ENCODE measurements around the gene P2RX7.
"Not testable (repeated sequence)": the region's sequence is repeated elsewhere in the genome, so short reads cannot be mapped to it uniquely, and the experiment has no call there.

The P2RX7 gene

DNA sequence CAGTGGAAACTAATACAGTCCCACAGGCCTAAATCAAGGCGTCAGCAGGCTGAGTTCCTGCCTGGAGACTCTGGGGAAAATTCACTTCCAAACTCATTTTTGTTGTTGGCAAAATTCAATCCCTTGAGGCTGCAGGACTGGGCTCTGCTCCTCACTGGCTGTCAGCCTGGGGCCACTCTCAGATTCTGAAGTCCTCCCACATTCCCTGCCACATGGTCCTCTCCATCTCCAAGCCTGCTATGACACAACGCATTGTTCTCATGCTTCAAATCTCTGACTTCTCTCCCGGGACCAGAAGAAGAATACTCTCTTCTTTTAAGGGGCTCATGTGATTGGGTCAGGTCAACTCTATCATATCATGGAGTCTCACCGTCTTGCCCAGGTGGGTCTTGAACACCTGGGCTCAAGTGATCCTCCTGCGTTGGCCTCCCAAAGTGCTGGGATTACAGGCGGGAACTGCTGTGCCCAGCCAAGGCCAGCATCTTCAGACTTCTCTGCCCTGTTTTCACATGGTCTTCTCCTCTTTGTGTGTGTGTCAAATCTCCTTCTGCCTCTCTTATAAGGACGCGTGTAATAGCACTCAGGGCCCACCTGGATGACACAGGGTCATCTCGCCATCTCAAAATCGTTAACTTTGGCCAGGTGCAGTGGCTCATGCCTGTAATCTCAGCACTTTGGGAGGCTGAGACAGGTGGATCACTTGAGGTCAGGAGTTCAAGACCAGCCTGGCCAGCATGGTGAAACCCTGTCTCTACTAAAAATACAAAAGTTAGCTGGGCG lies 9.7 kb downstream of the P2RX7 start:
- Histone ChIP-seq H3K4me1 (ENCODE audit: control insufficient read depth, insufficient read depth, low read length) (no peaks in the 10 kb centered on the region), H3K27me3 (ENCODE audit: control insufficient read depth, insufficient read depth, low read length) (no peaks in the 10 kb centered on the region), H3K9ac (ENCODE audit: low read depth, low read length) (no peak overlapping the region), H3K4me2 (ENCODE audit: low read length) (no peak overlapping the region), H3K36me3 (ENCODE audit: insufficient read depth, low read length) (no peaks in the 10 kb centered on the region), H3K9me3 (replicated peaks; ENCODE audit: low read length) (no peaks in the 10 kb centered on the region), H3K4me3 (ENCODE audit: low read length) (no peak overlapping the region)

DNA sequence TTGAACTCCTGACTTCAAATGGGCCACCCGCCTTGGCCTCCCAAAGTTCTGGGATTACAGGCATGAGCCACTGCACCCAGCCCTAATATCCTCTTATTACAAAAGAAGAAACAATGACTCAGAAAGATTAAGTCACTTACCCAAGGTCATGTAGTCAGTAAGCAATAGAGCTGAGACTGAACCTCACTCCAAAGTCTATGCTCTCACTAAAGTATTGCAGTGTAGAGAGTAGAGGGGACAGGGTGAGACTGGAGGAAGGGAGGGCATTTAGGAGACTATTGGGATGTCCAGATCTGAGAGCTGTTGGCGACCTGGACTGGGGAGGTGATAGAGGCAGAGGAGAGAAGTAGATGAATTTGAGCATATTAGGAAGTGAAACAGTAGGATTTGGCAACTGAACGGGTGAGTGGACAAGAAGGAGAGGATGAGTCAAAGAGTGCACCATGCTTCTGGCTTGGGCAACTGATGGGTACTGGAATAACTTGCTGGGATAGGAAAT lies 11.8 kb downstream of the P2RX7 start:
- Histone ChIP-seq H3K9me3 (replicated peaks; ENCODE audit: low read length) (no peaks in the 10 kb centered on the region), H3K9ac (ENCODE audit: low read depth, low read length) (no peak overlapping the region), H3K27me3 (ENCODE audit: control insufficient read depth, insufficient read depth, low read length) (no peaks in the 10 kb centered on the region), H3K4me3 (ENCODE audit: low read length) (no peak overlapping the region), H3K4me2 (ENCODE audit: low read length) (no peak overlapping the region), H3K36me3 (ENCODE audit: insufficient read depth, low read length) (no peaks in the 10 kb centered on the region), H3K4me1 (ENCODE audit: control insufficient read depth, insufficient read depth, low read length) (no peaks in the 10 kb centered on the region)

GRCh38 chr12:121145221-121145620 lies 12.5 kb downstream of the P2RX7 start:
- H3K4me1 ChIP-seq (ENCODE audit: control insufficient read depth, insufficient read depth, low read length) = no peaks in the 10 kb centered on the region
- no peak overlapping the region for H3K4me2 ChIP-seq (ENCODE audit: low read length)
- no peaks in the 10 kb centered on the region for H3K27me3 ChIP-seq (ENCODE audit: control insufficient read depth, insufficient read depth, low read length)
- H3K9ac ChIP-seq (ENCODE audit: low read depth, low read length) = no peak overlapping the region
- no peaks in the 10 kb centered on the region for H3K36me3 ChIP-seq (ENCODE audit: insufficient read depth, low read length)
- no peak overlapping the region for H3K4me3 ChIP-seq (ENCODE audit: low read length)
- H3K9me3 ChIP-seq (replicated peaks; ENCODE audit: low read length) = no peaks in the 10 kb centered on the region

- not testable (repeated sequence) for H3K36me3 ChIP-seq (ENCODE audit: insufficient read depth, low read length); H3K4me1 ChIP-seq (ENCODE audit: control insufficient read depth, insufficient read depth, low read length); H3K4me3 ChIP-seq (ENCODE audit: low read length); H3K4me2 ChIP-seq (ENCODE audit: low read length); H3K27me3 ChIP-seq (ENCODE audit: control insufficient read depth, insufficient read depth, low read length); H3K9me3 ChIP-seq (replicated peaks; ENCODE audit: low read length); H3K9ac ChIP-seq (ENCODE audit: low read depth, low read length)
These were observed 16.6 kb downstream of the P2RX7 start for GRCh38 chr12:121149289-121149688.

- peaks cover 39% of the 10 kb centered on the region for H3K27me3 ChIP-seq (ENCODE audit: control insufficient read depth, insufficient read depth, low read length)
- no peaks in the 10 kb centered on the region for H3K9me3 ChIP-seq (replicated peaks; ENCODE audit: low read length)
- no peaks in the 10 kb centered on the region for H3K36me3 ChIP-seq (ENCODE audit: insufficient read depth, low read length)
- H3K9ac ChIP-seq (ENCODE audit: low read depth, low read length) = no peak overlapping the region
- no peak overlapping the region for H3K4me2 ChIP-seq (ENCODE audit: low read length)
- no peaks in the 10 kb centered on the region for H3K4me1 ChIP-seq (ENCODE audit: control insufficient read depth, insufficient read depth, low read length)
- H3K4me3 ChIP-seq (ENCODE audit: low read length) = no peak overlapping the region
These were observed 22.2 kb downstream of the P2RX7 start for GRCh38 chr12:121154793-121155375.

GRCh38 chr12:121156365-121156764 lies 23.7 kb downstream of the P2RX7 start:
- no peak overlapping the region for H3K9ac ChIP-seq (ENCODE audit: low read depth, low read length)
- H3K36me3 ChIP-seq (ENCODE audit: insufficient read depth, low read length) = no peaks in the 10 kb centered on the region
- H3K27me3 ChIP-seq (ENCODE audit: control insufficient read depth, insufficient read depth, low read length) = peaks cover 43% of the 10 kb centered on the region
- H3K4me3 ChIP-seq (ENCODE audit: low read length) = no peak overlapping the region
- no peaks in the 10 kb centered on the region for H3K9me3 ChIP-seq (replicated peaks; ENCODE audit: low read length)
- no peak overlapping the region for H3K4me2 ChIP-seq (ENCODE audit: low read length)
- H3K4me1 ChIP-seq (ENCODE audit: control insufficient read depth, insufficient read depth, low read length) = no peaks in the 10 kb centered on the region

DNA sequence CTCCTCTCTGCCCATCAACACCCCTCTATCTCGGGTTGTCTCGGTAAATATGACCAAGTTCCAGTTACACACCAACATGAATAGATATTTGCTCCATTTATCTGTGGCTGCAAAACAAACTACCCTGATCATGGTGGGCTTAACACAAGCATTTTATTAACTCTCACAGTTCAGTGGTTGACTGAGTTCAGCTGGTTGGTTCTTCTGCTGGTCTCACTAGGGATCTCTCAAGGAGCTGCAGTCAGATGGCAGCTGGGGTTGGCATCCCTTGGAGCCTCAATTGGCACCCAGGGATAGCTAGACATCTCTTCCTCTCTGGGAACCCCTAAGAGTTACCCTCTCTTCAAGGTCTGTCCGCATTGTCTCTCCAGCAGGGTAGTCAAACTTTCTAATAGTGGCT lies 25.4 kb downstream of the P2RX7 start:
- no peaks in the 10 kb centered on the region for H3K4me1 ChIP-seq (ENCODE audit: control insufficient read depth, insufficient read depth, low read length)
- H3K36me3 ChIP-seq (ENCODE audit: insufficient read depth, low read length) = no peaks in the 10 kb centered on the region
- H3K27me3 ChIP-seq (ENCODE audit: control insufficient read depth, insufficient read depth, low read length) = peaks cover 43% of the 10 kb centered on the region
- H3K4me3 ChIP-seq (ENCODE audit: low read length) = no peak overlapping the region
- no peak overlapping the region for H3K9ac ChIP-seq (ENCODE audit: low read depth, low read length)
- no peak overlapping the region for H3K4me2 ChIP-seq (ENCODE audit: low read length)
- no peaks in the 10 kb centered on the region for H3K9me3 ChIP-seq (replicated peaks; ENCODE audit: low read length)

GRCh38 chr12:121158728-121159351 lies 26.2 kb downstream of the P2RX7 start:
- not testable (repeated sequence) for H3K4me1 ChIP-seq (ENCODE audit: control insufficient read depth, insufficient read depth, low read length); H3K36me3 ChIP-seq (ENCODE audit: insufficient read depth, low read length)
- H3K27me3 ChIP-seq (ENCODE audit: control insufficient read depth, insufficient read depth, low read length) = peaks cover 39% of the 10 kb centered on the region

GRCh38 chr12:121159467-121160307 lies 27.0 kb downstream of the P2RX7 start:
- H3K4me2 ChIP-seq (ENCODE audit: low read length) = no peak overlapping the region
- H3K4me1 ChIP-seq (ENCODE audit: control insufficient read depth, insufficient read depth, low read length) = no peaks in the 10 kb centered on the region
- H3K9me3 ChIP-seq (replicated peaks; ENCODE audit: low read length) = no peaks in the 10 kb centered on the region
- no peaks in the 10 kb centered on the region for H3K36me3 ChIP-seq (ENCODE audit: insufficient read depth, low read length)
- peaks cover 33% of the 10 kb centered on the region for H3K27me3 ChIP-seq (ENCODE audit: control insufficient read depth, insufficient read depth, low read length)
- H3K9ac ChIP-seq (ENCODE audit: low read depth, low read length) = no peak overlapping the region
- no peak overlapping the region for H3K4me3 ChIP-seq (ENCODE audit: low read length)

More at GRCh38 chr12:121158728-121159351, 26.2 kb downstream of the P2RX7 start:
- not testable (repeated sequence) for H3K9ac ChIP-seq (ENCODE audit: low read depth, low read length); H3K4me2 ChIP-seq (ENCODE audit: low read length); H3K9me3 ChIP-seq (replicated peaks; ENCODE audit: low read length); H3K4me3 ChIP-seq (ENCODE audit: low read length)

DNA sequence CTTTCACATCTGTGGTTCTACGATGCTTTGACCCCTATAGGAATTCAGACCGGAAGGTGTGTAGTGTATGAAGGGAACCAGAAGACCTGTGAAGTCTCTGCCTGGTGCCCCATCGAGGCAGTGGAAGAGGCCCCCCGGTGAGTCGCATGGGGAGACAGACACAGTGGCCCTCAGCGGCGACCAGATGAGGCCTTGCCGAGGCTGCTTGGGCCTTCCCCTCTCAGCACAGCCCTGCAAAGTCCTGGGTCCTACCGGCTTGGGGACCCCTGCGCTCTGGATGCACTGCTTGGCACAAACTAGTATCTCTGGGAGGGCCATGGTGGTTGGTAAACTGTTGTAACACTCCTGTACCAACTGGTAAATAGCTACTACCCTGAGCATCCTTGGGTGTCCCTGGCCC lies 29.7 kb downstream of the P2RX7 start:
- Histone ChIP-seq H3K9ac (ENCODE audit: low read depth, low read length) (no peak overlapping the region), H3K36me3 (ENCODE audit: insufficient read depth, low read length) (no peaks in the 10 kb centered on the region), H3K4me3 (ENCODE audit: low read length) (no peak overlapping the region), H3K27me3 (ENCODE audit: control insufficient read depth, insufficient read depth, low read length) (peaks cover 14% of the 10 kb centered on the region), H3K4me2 (ENCODE audit: low read length) (no peak overlapping the region), H3K9me3 (replicated peaks; ENCODE audit: low read length) (no peaks in the 10 kb centered on the region), H3K4me1 (ENCODE audit: control insufficient read depth, insufficient read depth, low read length) (no peaks in the 10 kb centered on the region)

GRCh38 chr12:121162985-121163384 lies 30.3 kb downstream of the P2RX7 start:
- peaks cover 11% of the 10 kb centered on the region for H3K27me3 ChIP-seq (ENCODE audit: control insufficient read depth, insufficient read depth, low read length)
- no peak overlapping the region for H3K9ac ChIP-seq (ENCODE audit: low read depth, low read length)
- H3K36me3 ChIP-seq (ENCODE audit: insufficient read depth, low read length) = no peaks in the 10 kb centered on the region

More at GRCh38 chr12:121162985-121163384, 30.3 kb downstream of the P2RX7 start:
- Histone ChIP-seq H3K4me2 (ENCODE audit: low read length) (no peak overlapping the region), H3K4me3 (ENCODE audit: low read length) (no peak overlapping the region), H3K4me1 (ENCODE audit: control insufficient read depth, insufficient read depth, low read length) (no peaks in the 10 kb centered on the region), H3K9me3 (replicated peaks; ENCODE audit: low read length) (no peaks in the 10 kb centered on the region)

All from skeletal muscle satellite cell (primary cell).